IPS-18a (cell line): ENCODE measurements around the gene ATG7.

Experiments used
- H3K27ac ChIP-seq: one replicate; pipeline ENCODE4 v1.5.1; 2013; ENCODE audit warnings: low read length
- H3K27me3 ChIP-seq: one replicate; pipeline ENCODE4 v1.6.1; 2013; ENCODE audit warnings: mild to moderate bottlenecking, low read length; ENCODE audit not compliant: control insufficient read depth, insufficient read depth
- H3K36me3 ChIP-seq: one replicate; pipeline ENCODE4 v1.6.1; 2013; ENCODE audit warnings: low read depth, low read length; ENCODE audit not compliant: control insufficient read depth
- H3K4me1 ChIP-seq: one replicate; pipeline ENCODE4 v1.6.1; 2013; ENCODE audit warnings: low read depth, low read length; ENCODE audit not compliant: control insufficient read depth
- H3K4me3 ChIP-seq: one replicate; pipeline ENCODE4 v1.5.1; 2013; ENCODE audit warnings: low read length
- H3K9ac ChIP-seq: one replicate; pipeline ENCODE4 v1.6.1; 2013; ENCODE audit warnings: mild to moderate bottlenecking, low read length, moderate library complexity
- H3K9me3 ChIP-seq: one replicate; pipeline ENCODE4 v1.6.1; 2013; ENCODE audit warnings: low read depth, low read length; ENCODE audit not compliant: control insufficient read depth

The ATG7 gene

DNA sequence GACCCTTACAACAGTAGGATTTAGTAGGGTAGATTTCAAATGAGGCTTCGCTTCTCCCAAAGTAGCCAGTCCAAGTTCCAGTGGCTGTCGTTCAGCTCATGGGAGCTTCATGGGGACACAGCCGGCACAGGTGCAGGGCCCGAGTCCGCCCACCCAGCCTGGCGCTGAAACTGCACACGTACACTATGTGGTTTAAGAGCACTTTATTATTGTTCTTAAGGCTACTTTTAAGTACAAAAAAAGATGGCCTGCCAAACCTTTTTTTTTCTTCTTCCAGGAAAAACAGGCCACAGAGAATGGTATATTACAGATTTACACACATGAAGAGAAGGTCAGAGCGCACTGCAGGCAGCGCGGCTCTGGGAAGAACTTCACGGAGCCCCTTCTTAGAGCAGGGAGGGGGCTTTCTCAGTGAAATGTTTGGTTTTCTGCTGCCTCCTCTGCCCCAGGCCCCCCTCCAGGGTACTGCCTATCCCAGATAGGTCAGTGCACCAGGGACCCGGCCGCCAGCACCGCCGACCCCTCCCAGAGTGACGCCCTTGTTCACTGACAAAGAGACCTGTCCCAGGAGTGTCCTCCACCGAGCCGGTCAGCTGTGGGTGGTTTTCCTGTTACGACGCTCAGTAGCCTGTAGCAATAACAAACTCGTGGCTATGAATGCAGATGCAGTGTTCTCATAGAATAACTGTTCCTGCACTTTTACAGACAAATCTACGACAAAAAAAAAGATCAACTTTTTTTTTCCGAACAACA is 283.9 kb downstream of the ATG7 start:
- Histone ChIP-seq H3K4me1 (no peaks in the 10 kb centered on the region), H3K27me3 (no peaks in the 10 kb centered on the region), H3K4me3 (no peak overlapping the region), H3K9me3 (no peaks in the 10 kb centered on the region), H3K27ac (no peak overlapping the region), H3K9ac (no peak overlapping the region), H3K36me3 (peaks cover 13% of the 10 kb centered on the region)

DNA sequence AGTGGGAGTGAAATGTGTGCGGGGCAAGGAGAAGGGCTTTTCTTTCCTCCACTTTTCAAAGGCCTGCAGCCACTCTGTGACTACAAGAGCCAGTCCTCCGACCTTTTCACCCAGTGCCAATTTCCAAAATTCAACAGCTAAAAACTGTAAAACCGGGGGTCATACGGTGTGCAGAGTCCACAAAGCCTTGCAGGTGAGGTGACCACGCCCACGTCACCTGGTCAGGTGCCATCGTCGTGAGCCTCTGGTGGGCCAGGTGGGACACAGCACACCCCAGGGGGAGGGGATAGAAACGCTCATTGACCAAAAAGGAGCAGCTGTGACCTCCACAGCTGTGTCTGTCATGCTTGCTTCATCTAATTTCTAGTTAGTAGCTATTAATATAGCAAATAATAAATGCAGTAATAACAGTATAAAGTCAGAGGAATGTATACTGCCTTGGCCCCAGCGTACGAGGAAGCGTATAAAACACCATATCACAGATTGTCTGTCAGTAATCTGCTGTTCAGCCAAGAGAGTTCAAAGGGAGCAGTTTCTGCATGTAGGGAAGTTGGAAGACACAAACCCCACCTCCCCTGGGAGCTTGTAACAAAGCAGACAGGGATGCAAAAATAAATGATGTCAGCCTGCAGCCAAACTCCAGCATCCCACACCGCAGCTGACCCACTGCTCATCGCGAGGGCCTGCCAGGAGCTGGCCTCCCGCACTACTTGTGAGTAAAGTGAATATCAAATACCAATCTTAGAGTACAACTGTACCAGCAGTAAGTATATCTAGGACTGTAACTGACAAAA is 284.9 kb downstream of the ATG7 start:
- Histone ChIP-seq H3K27me3 (no peaks in the 10 kb centered on the region), H3K36me3 (peaks cover 13% of the 10 kb centered on the region), H3K9ac (no peak overlapping the region), H3K27ac (no peak overlapping the region), H3K9me3 (no peaks in the 10 kb centered on the region), H3K4me3 (no peak overlapping the region), H3K4me1 (no peaks in the 10 kb centered on the region)

DNA sequence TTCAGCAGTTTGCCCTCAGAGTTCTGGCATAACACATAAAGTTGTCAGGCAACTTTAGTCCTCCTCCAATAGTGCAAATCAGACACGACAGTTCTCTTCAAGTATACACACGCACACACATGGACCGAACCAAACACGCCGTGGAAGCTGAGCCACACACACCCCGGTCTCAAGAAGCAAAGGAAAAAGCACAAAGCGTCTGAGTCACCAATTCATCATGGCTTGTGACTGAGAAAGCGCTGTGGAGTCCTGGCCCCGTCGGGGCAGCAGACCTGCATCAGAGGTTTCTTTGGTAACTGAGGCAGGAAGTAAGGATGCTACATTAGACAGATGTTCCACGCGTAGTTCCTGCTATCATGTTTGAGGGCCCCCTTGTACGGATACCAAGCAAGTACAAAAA is 285.8 kb downstream of the ATG7 start:
- Histone ChIP-seq H3K9me3 (no peaks in the 10 kb centered on the region), H3K4me1 (no peaks in the 10 kb centered on the region), H3K27ac (no peak overlapping the region), H3K36me3 (peaks cover 13% of the 10 kb centered on the region), H3K9ac (no peak overlapping the region), H3K27me3 (no peaks in the 10 kb centered on the region), H3K4me3 (no peak overlapping the region)

DNA sequence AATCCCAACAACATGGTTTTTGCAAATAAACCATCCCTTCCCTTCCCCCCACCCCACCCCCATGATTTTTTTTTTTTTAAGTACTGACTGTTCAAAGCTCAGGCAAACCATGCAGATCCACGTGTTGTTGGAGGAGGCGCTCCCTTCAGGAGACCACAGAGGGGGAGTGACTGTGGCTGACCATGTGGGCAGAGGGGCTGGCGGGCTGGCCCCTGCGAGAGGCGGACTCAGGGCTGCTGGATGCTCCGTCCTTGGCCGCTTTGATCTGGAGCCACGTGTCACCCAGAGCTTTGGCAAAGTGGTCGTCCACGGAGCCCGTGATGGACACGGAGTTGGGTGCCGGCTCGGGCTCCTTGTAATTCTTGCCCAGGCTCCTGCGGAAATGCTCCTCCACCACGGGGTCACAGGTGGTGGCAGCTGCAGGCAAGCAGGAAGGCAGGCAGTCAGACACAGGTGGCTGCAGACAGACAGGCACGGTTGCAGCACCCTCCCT is 286.3 kb downstream of the ATG7 start:
- H3K9ac ChIP-seq: no peak overlapping the region
- no peaks in the 10 kb centered on the region for H3K4me1 ChIP-seq
- no peaks in the 10 kb centered on the region for H3K27me3 ChIP-seq
- no peak overlapping the region for H3K27ac ChIP-seq
- no peak overlapping the region for H3K4me3 ChIP-seq
- peaks cover 16% of the 10 kb centered on the region for H3K36me3 ChIP-seq
- H3K9me3 ChIP-seq: no peaks in the 10 kb centered on the region

DNA sequence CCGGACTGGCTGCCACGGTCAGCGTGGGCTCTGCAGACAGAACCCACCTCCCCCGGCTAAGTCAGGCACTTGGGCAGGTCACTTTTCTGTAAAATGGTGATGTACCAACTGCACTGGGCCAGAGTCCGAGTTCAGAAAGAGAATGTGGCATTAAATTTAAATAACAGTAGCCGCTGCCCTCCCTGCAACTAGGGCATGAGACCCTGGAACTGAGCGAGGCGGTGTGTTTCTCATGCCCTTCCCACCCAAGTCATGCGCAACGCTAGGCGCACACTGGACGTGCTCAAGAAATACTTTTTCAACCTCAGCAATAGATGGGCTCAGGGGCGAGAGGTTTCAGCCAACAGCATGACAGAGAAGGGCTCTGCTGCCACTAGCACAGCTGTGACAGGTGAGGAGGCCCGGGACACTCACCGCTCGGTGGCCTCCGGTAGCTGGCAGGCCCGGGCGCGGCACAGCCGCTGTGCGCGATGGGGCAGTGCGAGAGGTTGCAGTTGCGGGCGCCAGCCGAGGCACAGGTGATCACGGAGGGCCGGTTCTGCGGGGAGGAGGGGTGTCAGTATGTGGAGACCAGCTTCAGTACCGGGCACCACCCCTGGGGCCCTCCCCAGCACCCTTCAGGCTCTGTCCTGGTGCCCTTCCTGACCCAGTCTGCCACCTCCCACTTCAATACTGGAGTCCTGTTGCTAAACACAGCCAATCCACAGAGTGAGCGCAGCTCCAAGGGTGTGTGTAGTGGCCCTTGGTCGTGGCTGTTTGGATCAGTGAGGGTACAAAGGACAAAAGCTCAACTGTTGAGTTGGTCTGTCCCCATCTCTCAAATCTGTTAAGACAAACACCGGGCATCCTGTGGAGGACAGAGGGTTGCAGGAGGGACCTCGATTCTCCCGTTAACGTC is 287.0 kb downstream of the ATG7 start:
- H3K9ac ChIP-seq: no peak overlapping the region
- no peaks in the 10 kb centered on the region for H3K27me3 ChIP-seq
- no peak overlapping the region for H3K27ac ChIP-seq
- H3K36me3 ChIP-seq: peaks cover 15% of the 10 kb centered on the region
- no peaks in the 10 kb centered on the region for H3K4me1 ChIP-seq
- no peaks in the 10 kb centered on the region for H3K9me3 ChIP-seq
- H3K4me3 ChIP-seq: no peak overlapping the region

DNA sequence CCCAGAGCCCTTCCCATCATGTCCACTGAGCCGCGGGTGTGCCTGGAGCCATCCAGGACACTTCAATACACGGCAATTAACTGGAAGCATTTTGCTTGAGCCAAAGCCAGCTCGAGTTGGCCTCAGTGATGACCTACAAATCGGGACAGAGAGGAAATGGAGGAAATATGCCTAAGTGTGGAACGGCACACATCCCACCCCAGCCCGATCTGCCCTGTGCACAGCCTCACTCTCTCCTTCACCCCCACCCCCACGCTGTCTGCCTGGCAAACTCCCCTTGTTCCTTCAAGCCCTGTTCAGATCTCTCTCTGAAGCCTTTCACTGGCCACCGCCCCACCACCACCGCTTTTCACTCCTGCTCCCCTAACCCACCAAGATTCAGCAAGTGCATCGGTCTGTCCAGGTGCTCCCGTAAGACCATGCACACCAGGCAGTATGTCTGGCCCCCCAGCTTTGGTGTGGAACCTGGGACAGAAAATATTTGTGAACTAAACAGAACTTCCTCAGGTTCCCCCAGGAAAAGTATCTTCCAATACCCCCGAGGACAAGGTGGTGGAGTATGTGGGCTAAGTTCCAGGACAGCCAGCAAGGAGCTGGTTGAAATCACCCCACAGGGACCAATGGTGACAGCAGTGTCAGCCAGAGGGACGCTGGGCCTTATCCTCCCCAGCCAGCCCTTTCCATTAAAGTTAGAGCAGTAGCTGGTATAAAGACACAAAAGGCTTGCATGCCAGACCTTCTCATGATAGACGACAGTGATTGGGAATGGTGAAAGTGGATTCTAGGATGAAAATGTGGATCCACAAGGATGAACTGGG is 287.8 kb downstream of the ATG7 start:
- Histone ChIP-seq H3K27me3 (no peaks in the 10 kb centered on the region), H3K36me3 (peaks cover 15% of the 10 kb centered on the region), H3K9me3 (no peaks in the 10 kb centered on the region), H3K27ac (no peak overlapping the region), H3K4me3 (no peak overlapping the region), H3K9ac (no peak overlapping the region), H3K4me1 (no peaks in the 10 kb centered on the region)

DNA sequence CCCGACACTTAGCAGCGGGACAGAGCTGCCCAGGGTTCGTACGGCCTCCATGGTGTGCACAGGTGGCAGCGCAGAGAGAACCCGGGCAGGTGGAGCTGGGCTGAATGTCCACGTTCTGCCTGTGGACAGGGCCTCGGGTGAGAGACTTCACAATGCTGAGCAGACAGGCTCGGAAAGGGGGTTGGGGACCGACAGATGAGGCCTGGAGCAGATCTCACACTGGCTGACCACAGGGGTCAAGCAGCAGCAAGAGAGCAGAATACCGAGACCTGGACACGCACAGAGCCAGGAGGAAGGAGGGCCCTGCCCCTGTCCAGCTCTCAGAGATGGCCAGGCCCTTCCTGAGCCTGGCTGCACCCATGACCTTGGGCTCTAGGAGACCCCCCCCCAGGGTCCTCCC is 288.5 kb downstream of the ATG7 start:
- H3K9me3 ChIP-seq: no peaks in the 10 kb centered on the region
- peaks cover 15% of the 10 kb centered on the region for H3K36me3 ChIP-seq

DNA sequence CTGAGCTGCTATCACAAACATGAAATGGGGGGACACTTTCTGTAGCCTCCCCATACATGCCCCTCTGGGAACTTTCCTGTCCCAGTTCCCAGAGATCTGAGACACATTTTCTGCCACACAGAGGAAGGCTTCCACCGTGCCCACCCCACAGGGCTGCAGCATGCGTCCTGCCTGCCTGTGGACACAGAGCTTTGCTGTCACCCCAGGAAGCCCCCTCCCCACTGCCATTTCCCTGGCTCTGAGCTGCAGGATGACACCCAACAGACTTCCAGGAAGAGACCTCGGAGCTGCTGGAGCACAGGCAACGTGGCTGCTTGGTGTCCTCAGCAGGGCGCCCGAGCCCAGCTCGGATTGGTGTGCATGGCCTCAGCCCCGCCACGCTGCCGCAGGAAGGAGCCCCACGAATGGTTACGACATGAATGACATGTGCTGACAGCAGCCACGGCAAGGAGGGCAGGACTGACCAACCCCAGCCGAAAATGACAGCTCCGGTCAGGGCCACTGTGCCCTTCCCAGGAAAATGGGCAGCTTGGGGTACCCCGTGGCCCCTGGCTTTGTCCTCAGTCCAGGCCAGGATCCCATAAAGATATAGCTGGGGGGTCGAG is 290.2 kb downstream of the ATG7 start:
- H3K36me3 ChIP-seq: peaks cover 17% of the 10 kb centered on the region
- no peaks in the 10 kb centered on the region for H3K4me1 ChIP-seq
- no peak overlapping the region for H3K4me3 ChIP-seq
- no peaks in the 10 kb centered on the region for H3K9me3 ChIP-seq
- H3K27ac ChIP-seq: no peak overlapping the region
- H3K27me3 ChIP-seq: no peaks in the 10 kb centered on the region
- no peak overlapping the region for H3K9ac ChIP-seq

More for the DNA sequence above, 288.5 kb downstream of the ATG7 start:
- H3K27me3 ChIP-seq: no peaks in the 10 kb centered on the region
- no peaks in the 10 kb centered on the region for H3K4me1 ChIP-seq
- H3K4me3 ChIP-seq: no peak overlapping the region
- no peak overlapping the region for H3K27ac ChIP-seq
- H3K9ac ChIP-seq: no peak overlapping the region

DNA sequence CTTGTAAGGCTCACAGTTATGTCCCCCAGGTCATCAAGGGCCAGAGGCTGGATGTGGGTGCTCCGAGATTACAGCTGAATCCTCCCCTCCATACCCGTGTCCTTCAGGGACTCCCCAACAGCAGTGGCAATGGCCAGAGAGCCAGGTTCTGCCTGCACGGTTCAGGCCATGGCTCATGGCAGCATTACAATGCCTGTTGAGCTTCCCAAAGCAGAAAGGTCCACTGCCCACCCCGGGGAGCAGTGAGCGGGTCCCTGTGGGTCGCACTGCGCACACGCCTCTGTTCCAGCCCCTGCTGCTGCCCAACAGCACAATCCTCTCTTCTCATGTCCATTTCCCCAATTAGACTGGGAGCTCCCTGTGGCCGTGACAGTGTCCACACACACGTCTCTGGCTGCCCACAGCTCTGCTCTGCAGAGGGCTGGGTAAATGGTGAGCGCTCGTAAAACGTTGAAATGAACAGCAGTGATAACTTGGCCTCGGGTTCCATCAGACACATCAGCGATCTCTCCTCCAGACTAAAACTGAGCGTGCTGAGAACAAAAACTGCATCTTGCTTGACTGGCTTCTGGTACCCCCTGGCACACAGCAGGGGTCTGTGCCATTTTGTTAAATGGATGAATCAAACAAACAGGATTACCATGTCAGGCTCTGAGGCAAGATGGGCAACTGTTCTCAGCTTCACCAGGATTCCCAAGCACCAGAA is 291.1 kb downstream of the ATG7 start:
- no peaks in the 10 kb centered on the region for H3K9me3 ChIP-seq
- no peak overlapping the region for H3K9ac ChIP-seq
- peaks cover 8% of the 10 kb centered on the region for H3K36me3 ChIP-seq
- no peaks in the 10 kb centered on the region for H3K27me3 ChIP-seq
- H3K4me1 ChIP-seq: no peaks in the 10 kb centered on the region
- H3K4me3 ChIP-seq: no peak overlapping the region
- H3K27ac ChIP-seq: no peak overlapping the region

DNA sequence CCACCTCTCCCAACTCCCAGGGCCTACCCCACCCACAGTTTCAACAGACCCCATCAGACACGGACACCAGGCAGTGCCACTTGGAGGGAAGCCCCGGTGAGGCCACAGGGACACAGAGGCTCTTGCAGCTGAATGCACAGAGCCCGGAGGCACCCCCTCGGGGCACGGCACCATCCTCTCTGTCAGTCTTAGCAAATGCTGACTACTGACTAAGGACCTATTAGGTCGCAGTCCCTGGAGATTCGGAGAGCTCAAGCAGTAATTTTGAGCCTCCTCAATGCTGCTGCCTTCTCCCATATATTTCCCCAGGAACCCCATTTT is 291.6 kb downstream of the ATG7 start:
- Histone ChIP-seq H3K9ac (no peak overlapping the region), H3K27me3 (no peaks in the 10 kb centered on the region), H3K27ac (no peak overlapping the region), H3K9me3 (no peaks in the 10 kb centered on the region), H3K4me1 (no peaks in the 10 kb centered on the region), H3K36me3 (peaks cover 8% of the 10 kb centered on the region), H3K4me3 (no peak overlapping the region)
